IPS-18c (cell line): ENCODE results near the gene MIA2.
"Not testable (repeated sequence)": the region's sequence is repeated elsewhere in the genome, so short reads cannot be mapped to it uniquely, and the experiment has no call there.

Experiments
- H3K4me3 ChIP-seq: 2 replicates; pipeline ENCODE4 v1.7.0; 2013; ENCODE audit warnings: low read depth, mild to moderate bottlenecking, low read length, moderate library complexity; ENCODE audit not compliant: insufficient read depth
- H3K9me3 ChIP-seq: one replicate; pipeline ENCODE4 v1.6.1; 2013; ENCODE audit warnings: mild to moderate bottlenecking, low read length, moderate library complexity; ENCODE audit not compliant: control insufficient read depth, insufficient read depth

The MIA2 gene

GRCh38 chr14:39229222-39229543, 4.5 kb upstream of the MIA2 start:
- Histone ChIP-seq H3K4me3 (no peak overlapping the region), H3K9me3 (peaks cover 2% of the 10 kb centered on the region)

- Histone ChIP-seq H3K4me3 (no peak overlapping the region), H3K9me3 (peaks cover 2% of the 10 kb centered on the region)
Observed at GRCh38 chr14:39229601-39230110, 4.1 kb upstream of the MIA2 start.

- no peak overlapping the region for H3K4me3 ChIP-seq
- peaks cover 2% of the 10 kb centered on the region for H3K9me3 ChIP-seq
Observed at GRCh38 chr14:39230416-39231035, 3.2 kb upstream of the MIA2 start.

GRCh38 chr14:39231751-39232553, 1.8 kb upstream of the MIA2 start:
- H3K9me3 ChIP-seq, H3K4me3 ChIP-seq: not testable (repeated sequence)

- Histone ChIP-seq H3K4me3 (no peak overlapping the region), H3K9me3 (peaks cover 2% of the 10 kb centered on the region)
Observed at GRCh38 chr14:39232554-39233415, 930 bp upstream of the MIA2 start.

- H3K4me3 ChIP-seq, H3K9me3 ChIP-seq: not testable (repeated sequence)
Observed at GRCh38 chr14:39234986-39235385, 1.3 kb downstream of the MIA2 start.

- not testable (repeated sequence) for H3K9me3 ChIP-seq, H3K4me3 ChIP-seq
Observed at GRCh38 chr14:39235466-39235865, 1.8 kb downstream of the MIA2 start.

GRCh38 chr14:39240769-39241168, 7.1 kb downstream of the MIA2 start:
- no peak overlapping the region for H3K4me3 ChIP-seq

GRCh38 chr14:39241637-39242036, 7.9 kb downstream of the MIA2 start:
- H3K4me3 ChIP-seq = no peak overlapping the region
- H3K9me3 ChIP-seq = no peaks in the 10 kb centered on the region

More at GRCh38 chr14:39240769-39241168, 7.1 kb downstream of the MIA2 start:
- H3K9me3 ChIP-seq = no peaks in the 10 kb centered on the region

GRCh38 chr14:39243831-39244230, 10.1 kb downstream of the MIA2 start:
- Histone ChIP-seq H3K4me3 (no peak overlapping the region), H3K9me3 (no peaks in the 10 kb centered on the region)

GRCh38 chr14:39246618-39247017, 12.9 kb downstream of the MIA2 start:
- no peak overlapping the region for H3K4me3 ChIP-seq
- no peaks in the 10 kb centered on the region for H3K9me3 ChIP-seq

GRCh38 chr14:39247256-39247655, 13.5 kb downstream of the MIA2 start:
- Histone ChIP-seq H3K4me3 (no peak overlapping the region), H3K9me3 (no peaks in the 10 kb centered on the region)

GRCh38 chr14:39251547-39251946, 17.8 kb downstream of the MIA2 start:
- Histone ChIP-seq H3K9me3 (no peaks in the 10 kb centered on the region), H3K4me3 (no peak overlapping the region)

GRCh38 chr14:39257388-39257787, 23.7 kb downstream of the MIA2 start:
- not testable (repeated sequence) for H3K9me3 ChIP-seq, H3K4me3 ChIP-seq

GRCh38 chr14:39258782-39259545, 25.2 kb downstream of the MIA2 start:
- Histone ChIP-seq H3K4me3 (no peak overlapping the region), H3K9me3 (no peaks in the 10 kb centered on the region)

GRCh38 chr14:39260161-39260560, 26.4 kb downstream of the MIA2 start:
- not testable (repeated sequence) for H3K9me3 ChIP-seq, H3K4me3 ChIP-seq

- H3K4me3 ChIP-seq, H3K9me3 ChIP-seq: not testable (repeated sequence)
Observed at GRCh38 chr14:39262214-39262613, 28.5 kb downstream of the MIA2 start.
